H1 (cell line): ENCODE measurements around the gene SPIRE1. TPM values are rescaled to one million over a fixed set of nuclear protein-coding genes. Genes with fewer than 3 reads are reported as not detected.
A peak's percentile ranks its signal among the peaks of the same experiment; 100 is the strongest.

Source experiments
- CTCF ChIA-PET: fragments of 300-600 bp; sonication (Branson Sonifier 250); formaldehyde crosslinking; loops from one replicate; lab custom pipeline; 2021; ENCODE audit not compliant: partially characterized antibody; lab: Charles Lee
- POLR2A ChIA-PET: fragments of 300-600 bp; sonication (Branson Sonifier 250); formaldehyde crosslinking; loops from one replicate; lab custom pipeline; 2021; ENCODE audit warnings: inconsistent platforms; ENCODE audit not compliant: partially characterized antibody; lab: Charles Lee
- DNase-seq, 2 experiments: peaks; one replicate each; pipeline versions ENCODE4 v3.0.0 to v3.0.0-alpha.2; 2010 to 2022; ENCODE audit warnings: low spot score in 2 of 2, low read depth in 1 of 2, mixed read lengths in 1 of 2
- FAIRE-seq: peaks from 2 replicates; lab custom pipeline; 2011; peaks lifted over from hg19 to GRCh38; lab: Jason Lieb, UNC
- H2AFZ ChIP-seq: 2 replicates; pipeline ENCODE4 v1.8.1; 2012; ENCODE audit warnings: low read length, inconsistent platforms
- H2AK5ac ChIP-seq: 2 replicates; pipeline ENCODE4 v1.6.1; 2013; ENCODE audit warnings: low read depth, low read length
- H2BK120ac ChIP-seq: replicated peaks from 2 replicates; pipeline ENCODE3; 2013; ENCODE audit warnings: low read depth, low read length, inconsistent platforms
- H2BK12ac ChIP-seq: 2 replicates; pipeline ENCODE4 v1.6.1; 2013; ENCODE audit warnings: low read depth, low read length
- H2BK15ac ChIP-seq: 2 replicates; pipeline ENCODE4 v1.6.1; 2013; ENCODE audit warnings: low read length
- H2BK20ac ChIP-seq: 2 replicates; pipeline ENCODE4 v1.6.1; 2013; ENCODE audit warnings: low read length
- H2BK5ac ChIP-seq: 2 replicates; pipeline ENCODE4 v1.6.1; 2013; ENCODE audit warnings: low read depth, low read length
- H3K14ac ChIP-seq: 2 replicates; pipeline ENCODE4 v1.6.1; 2013; ENCODE audit warnings: inconsistent platforms; ENCODE audit not compliant: insufficient read length
- H3K18ac ChIP-seq: 2 replicates; pipeline ENCODE4 v1.6.1; 2013; ENCODE audit warnings: low read length; ENCODE audit errors: extremely low read depth
- H3K23ac ChIP-seq: 2 replicates; pipeline ENCODE4 v1.6.1; 2013; ENCODE audit warnings: inconsistent platforms; ENCODE audit not compliant: insufficient read length
- H3K23me2 ChIP-seq: 2 replicates; pipeline ENCODE4 v1.6.1; 2013; ENCODE audit warnings: low read depth, low read length
- H3K27ac ChIP-seq: 2 replicates; pipeline ENCODE4 v1.6.1; 2011; ENCODE audit warnings: low read depth, low read length, inconsistent platforms
- H3K27me3 ChIP-seq, 4 experiments: replicated peaks in 1 of 4; 1 replicate in 1 of 4; 2 replicates in 3 of 4; pipeline versions ENCODE4 v1.6.1 to v1.8.1; 2011 to 2013; ENCODE audit warnings: low read length in 3 of 4, mild to moderate bottlenecking in 3 of 4, inconsistent platforms in 2 of 4, mixed read lengths in 2 of 4, moderate library complexity in 1 of 4; ENCODE audit not compliant: control insufficient read depth in 3 of 4, insufficient read depth in 3 of 4; ENCODE audit errors: extremely low read depth in 1 of 4
- H3K36me3 ChIP-seq, 4 experiments: 2 replicates each; pipeline versions ENCODE4 v1.6.1 to v1.8.1; 2011 to 2013; ENCODE audit warnings: mild to moderate bottlenecking in 4 of 4, low read length in 3 of 4, moderate library complexity in 2 of 4, control low read depth in 1 of 4, inconsistent platforms in 1 of 4; ENCODE audit not compliant: insufficient read depth in 4 of 4, control insufficient read depth in 2 of 4
- H3K4ac ChIP-seq: replicated peaks from 2 replicates; pipeline ENCODE3; 2013; ENCODE audit warnings: low read length, low read depth, mixed read lengths, inconsistent platforms; ENCODE audit not compliant: insufficient read length
- H3K4me1 ChIP-seq, 4 experiments: replicated peaks in 1 of 4; 1 replicate in 1 of 4; 2 replicates in 3 of 4; pipeline versions ENCODE4 v1.6.1 to v1.8.1; 2011 to 2013; ENCODE audit warnings: low read length in 3 of 4, inconsistent platforms in 2 of 4, mixed read lengths in 1 of 4; ENCODE audit not compliant: insufficient read depth in 4 of 4, control insufficient read depth in 3 of 4
- H3K4me2 ChIP-seq, 2 experiments: 2 replicates each; pipeline versions ENCODE4 v1.6.1 to v1.8.1; 2011 to 2013; ENCODE audit warnings: low read depth in 2 of 2, low read length in 2 of 2, control low read depth in 1 of 2, inconsistent platforms in 1 of 2, mild to moderate bottlenecking in 1 of 2; ENCODE audit not compliant: insufficient read depth in 1 of 2
- H3K4me3 ChIP-seq, 4 experiments: fragments of 200-600, 300-600 bp in 1 of 4; sonication (generic), shearing (Covaris generic), sonication (Bioruptor Twin) in 1 of 4; 2 replicates each; pipeline versions ENCODE4 v1.5.1 to v1.8.1; 2011 to 2016; ENCODE audit warnings: low read length in 4 of 4, low read depth in 3 of 4, control low read depth in 2 of 4, inconsistent platforms in 2 of 4, mild to moderate bottlenecking in 2 of 4, mixed read lengths in 1 of 4, moderate library complexity in 1 of 4; ENCODE audit not compliant: insufficient read depth in 2 of 4; ENCODE audit errors: extremely low read depth in 1 of 4
- H3K56ac ChIP-seq: replicated peaks from 2 replicates; pipeline ENCODE3; 2013; ENCODE audit warnings: low read depth, mild to moderate bottlenecking, mixed read lengths, low read length, inconsistent platforms; ENCODE audit not compliant: insufficient read length
- H3K79me1 ChIP-seq: 2 replicates; pipeline ENCODE4 v1.6.1; 2013; ENCODE audit warnings: low read depth, low read length, control low read depth
- H3K79me2 ChIP-seq, 2 experiments: 2 replicates each; pipeline versions ENCODE4 v1.6.1 to v1.8.1; 2012 to 2013; ENCODE audit warnings: low read length in 2 of 2, mild to moderate bottlenecking in 2 of 2, inconsistent platforms in 1 of 2; ENCODE audit not compliant: insufficient read depth in 2 of 2, control insufficient read depth in 1 of 2
- H3K9ac ChIP-seq, 4 experiments: replicated peaks in 1 of 4; 1 replicate in 1 of 4; 2 replicates in 3 of 4; pipeline versions ENCODE4 v1.6.1 to v1.8.1; 2011 to 2013; ENCODE audit warnings: low read depth in 3 of 4, low read length in 3 of 4, control low read depth in 2 of 4, mild to moderate bottlenecking in 2 of 4, moderate library complexity in 2 of 4, inconsistent platforms in 1 of 4; ENCODE audit errors: extremely low read depth in 1 of 4
- H3K9me3 ChIP-seq, 2 experiments: 2 replicates each; pipeline versions ENCODE4 v1.6.1 to v1.8.1; 2012 to 2013; ENCODE audit warnings: mild to moderate bottlenecking in 2 of 2, moderate library complexity in 2 of 2, control low read depth in 1 of 2, inconsistent platforms in 1 of 2, low read depth in 1 of 2, low read length in 1 of 2, mixed read lengths in 1 of 2; ENCODE audit not compliant: insufficient read depth in 2 of 2
- H4K20me1 ChIP-seq, 2 experiments: replicated peaks in 1 of 2; 2 replicates each; pipeline versions ENCODE3 to v1.8.1; 2011 to 2013; ENCODE audit warnings: inconsistent platforms in 2 of 2, low read length in 2 of 2, mild to moderate bottlenecking in 1 of 2; ENCODE audit not compliant: insufficient read depth in 2 of 2, control insufficient read depth in 1 of 2
- H4K5ac ChIP-seq: 2 replicates; pipeline ENCODE4 v1.6.1; 2013; ENCODE audit warnings: low read length, low read depth, mixed read lengths, inconsistent platforms; ENCODE audit not compliant: insufficient read length
- H4K8ac ChIP-seq: 2 replicates; pipeline ENCODE4 v1.8.0; 2013; ENCODE audit warnings: mild to moderate bottlenecking, moderate library complexity, low read length, inconsistent platforms; ENCODE audit not compliant: insufficient read depth; ENCODE audit errors: extremely low read depth
- H4K91ac ChIP-seq: replicated peaks from 2 replicates; pipeline ENCODE3; 2013; ENCODE audit warnings: low read length, mixed read lengths, inconsistent platforms; ENCODE audit not compliant: insufficient read length
- CTBP2 ChIP-seq: IDR thresholded peaks from 2 replicates; pipeline ENCODE4 v1.7.0; 2011; ENCODE audit warnings: borderline replicate concordance, mild to moderate bottlenecking, moderate library complexity, mixed read lengths, low read length; ENCODE audit not compliant: insufficient read depth, insufficient read length
- EP300 ChIP-seq, 2 experiments: IDR thresholded peaks; 1 replicate in 1 of 2; 2 replicates in 1 of 2; pipeline ENCODE4 v1.6.1; 2011 to 2012; ENCODE audit warnings: low read depth in 2 of 2, low read length in 2 of 2, mild to moderate bottlenecking in 2 of 2, borderline replicate concordance in 1 of 2, inconsistent platforms in 1 of 2, moderate library complexity in 1 of 2
- JUN ChIP-seq: IDR thresholded peaks from 2 replicates; pipeline ENCODE4 v1.6.1; 2011; ENCODE audit warnings: low read depth, mild to moderate bottlenecking, improper control_type of control experiment, low read length
- KDM4A ChIP-seq: IDR thresholded peaks from one replicate; pipeline ENCODE4 v1.7.1; 2012; ENCODE audit warnings: low read depth, mild to moderate bottlenecking, moderate library complexity, low read length, inconsistent platforms; ENCODE audit not compliant: severe bottlenecking
- NANOG ChIP-seq: IDR thresholded peaks from 2 replicates; pipeline ENCODE4 v1.6.1; 2011; ENCODE audit warnings: low read length, low read depth, mild to moderate bottlenecking, inconsistent platforms; ENCODE audit not compliant: insufficient read depth, poor library complexity, severe bottlenecking
- NRF1 ChIP-seq: IDR thresholded peaks from 2 replicates; pipeline ENCODE4 v1.6.1; 2011; ENCODE audit warnings: mild to moderate bottlenecking, low read depth, low read length, improper control_type of control experiment
- POU5F1 ChIP-seq: IDR thresholded peaks from 2 replicates; pipeline ENCODE4 v1.6.1; 2011; ENCODE audit warnings: low read depth, mild to moderate bottlenecking, low read length, moderate library complexity
- RFX5 ChIP-seq: IDR thresholded peaks from 2 replicates; pipeline ENCODE4 v1.6.1; 2011; ENCODE audit warnings: low read depth, low read length, improper control_type of control experiment, borderline replicate concordance
- SRF ChIP-seq: IDR thresholded peaks from 2 replicates; pipeline ENCODE4 v1.6.1; 2011; ENCODE audit warnings: mild to moderate bottlenecking, low read depth, low read length, moderate library complexity
- TAF1 ChIP-seq: IDR thresholded peaks from 2 replicates; pipeline ENCODE4 v1.6.1; 2011; ENCODE audit warnings: mild to moderate bottlenecking, low read depth, low read length
- ZNF274 ChIP-seq: IDR thresholded peaks from 2 replicates; pipeline ENCODE4 v1.7.0; 2012; ENCODE audit warnings: low read length, borderline replicate concordance; ENCODE audit errors: extremely low read depth
- WGBS, 2 experiments: shearing (Covaris generic) in 1 of 2; methylation state at CpG; one replicate each; pipeline versions ENCODE4 v1.1.6 to v1.1.7; 2013 to 2015; ENCODE audit warnings: low lambda C conversion rate in 2 of 2, mixed read lengths in 2 of 2, inconsistent platforms in 1 of 2, low coverage in 1 of 2, missing lambda C conversion rate in 1 of 2; ENCODE audit not compliant: insufficient replicate concordance in 2 of 2, insufficient coverage in 1 of 2, insufficient read length in 1 of 2; ENCODE audit errors: extremely low coverage in 1 of 2, missing lambda C conversion rate in 1 of 2; 5-methylcytosine and 5-hydroxymethylcytosine counted together
- polyA plus RNA-seq, 7 experiments: library from polyadenylated mRNA; depleted of rRNA in 3 of 7; stranded (reverse) in 5 of 7; unstranded in 2 of 7; fragments of >200 nt in 5 of 7; fragments of 200-250 nt in 2 of 7; gene quantifications; 1 replicate in 5 of 7; 2 replicates in 1 of 7; 4 replicates in 1 of 7; pipeline versions ENCODE4 v1.2.1 to v1.2.3, GENCODE V29; 2011 to 2013; ENCODE audit warnings: missing spikeins in 2 of 7, mixed read lengths in 2 of 7
- total RNA-seq: library from RNA; stranded (reverse); fragmentation: NEBNext Ultra II Directional; extraction: Animal tissue kit (Norgen Biotek cat#: 25700); gene quantifications from 2 replicates; pipeline ENCODE4 v1.2.1, GENCODE V29; 2021
- TF ChIP-seq, protein P1 (sequence below): IDR thresholded peaks from 2 replicates; pipeline ENCODE4 v1.6.1; 2011; ENCODE audit warnings: low read depth, mild to moderate bottlenecking, low read length; ENCODE audit not compliant: insufficient read depth

SPIRE1 gene
- total and polyA plus RNA-seq, 2 of the 8 experiments (the other 6 are each of a cell fraction or from before 2014, with no cell fraction given): 6.0 to 21.5 TPM

DNA sequence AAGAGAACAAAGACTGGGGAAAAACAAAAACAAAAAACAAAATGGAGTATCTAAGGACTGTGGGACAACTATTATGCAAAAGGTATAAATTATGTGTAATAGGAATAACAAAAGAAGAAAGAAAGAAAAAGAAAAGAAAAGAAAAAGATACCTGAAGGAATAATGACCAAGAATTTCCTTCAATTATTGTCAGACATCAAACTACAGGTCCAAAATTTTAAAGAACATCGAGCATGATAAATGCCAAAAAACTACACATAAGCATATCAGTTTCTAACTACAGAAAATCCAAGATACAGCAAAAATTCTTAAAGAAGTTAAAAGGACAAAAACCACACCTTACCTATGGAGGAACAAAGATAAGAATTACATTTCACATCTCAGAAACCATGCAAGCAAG, 93.0 kb downstream of the SPIRE1 start:
- Histone ChIP-seq H3K56ac (no peak overlapping the region), H3K4me1 (no peaks in the 10 kb centered on the region), H3K9me3 (peaks cover 3 to 4% of the 10 kb centered on the region in 2 experiments; a peak in 3 of 4 replicates), H2BK15ac (no peak overlapping the region), H3K79me1 (no peaks in the 10 kb centered on the region), H2BK20ac (no peak overlapping the region), H3K36me3 (no peaks in the 10 kb centered on the region), H4K8ac (no peak overlapping the region), H3K27ac (no peak overlapping the region), H4K20me1 (peaks cover 0 to 3% of the 10 kb centered on the region in 2 experiments), H2BK12ac (no peak overlapping the region), H4K5ac (no peak overlapping the region), H3K4me2 (no peak overlapping the region), H3K14ac (no peak overlapping the region), H3K9ac (no peak overlapping the region), H2BK5ac (no peak overlapping the region), H2AK5ac (no peak overlapping the region), H3K4me3 (peak overlapping the region in 1 of 4 experiments; percentile 3; a peak in 2 of 8 replicates), H3K23ac (no peak overlapping the region), H3K4ac (no peak overlapping the region), H2AFZ (no peak overlapping the region), H4K91ac (no peak overlapping the region), H3K79me2 (no peaks in the 10 kb centered on the region), H2BK120ac (no peak overlapping the region), H3K27me3 (no peaks in the 10 kb centered on the region), H3K18ac (no peak overlapping the region), H3K23me2 (no peaks in the 10 kb centered on the region)
- POLR2A ChIA-PET: no interaction called here
- DNase-seq: no peak
- 96% methylated on average over 1 of the region's 1 CpG; no CpG with 5 or more reads in 1 of the 2 experiments for WGBS, 2 experiments
- FAIRE-seq: no peak
- CTCF ChIA-PET: no interaction called here
- TF ChIP-seq NANOG (no peak), ZNF274 (no peak), KDM4A (no peak), NRF1 (no peak), POU5F1 (no peak), RFX5 (no peak), SRF (no peak), CTBP2 (no peak), EP300 (IDR thresholded peaks at IDR 0.05; ENCODE audit: borderline replicate concordance in 1 of 2, low read depth in 2 of 2, low read length in 2 of 2) (no peak), JUN (no peak), TAF1 (no peak)
- TF ChIP-seq, protein P1, sequence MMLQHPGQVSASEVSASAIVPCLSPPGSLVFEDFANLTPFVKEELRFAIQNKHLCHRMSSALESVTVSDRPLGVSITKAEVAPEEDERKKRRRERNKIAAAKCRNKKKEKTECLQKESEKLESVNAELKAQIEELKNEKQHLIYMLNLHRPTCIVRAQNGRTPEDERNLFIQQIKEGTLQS: no peak
